ENCODE results near the gene DOCK6.

Gene DOCK6

GRCh38 chr19:11159598-11160439, 102.5 kb downstream of the DOCK6 start:
- TF ChIP-seq, protein P1, sequence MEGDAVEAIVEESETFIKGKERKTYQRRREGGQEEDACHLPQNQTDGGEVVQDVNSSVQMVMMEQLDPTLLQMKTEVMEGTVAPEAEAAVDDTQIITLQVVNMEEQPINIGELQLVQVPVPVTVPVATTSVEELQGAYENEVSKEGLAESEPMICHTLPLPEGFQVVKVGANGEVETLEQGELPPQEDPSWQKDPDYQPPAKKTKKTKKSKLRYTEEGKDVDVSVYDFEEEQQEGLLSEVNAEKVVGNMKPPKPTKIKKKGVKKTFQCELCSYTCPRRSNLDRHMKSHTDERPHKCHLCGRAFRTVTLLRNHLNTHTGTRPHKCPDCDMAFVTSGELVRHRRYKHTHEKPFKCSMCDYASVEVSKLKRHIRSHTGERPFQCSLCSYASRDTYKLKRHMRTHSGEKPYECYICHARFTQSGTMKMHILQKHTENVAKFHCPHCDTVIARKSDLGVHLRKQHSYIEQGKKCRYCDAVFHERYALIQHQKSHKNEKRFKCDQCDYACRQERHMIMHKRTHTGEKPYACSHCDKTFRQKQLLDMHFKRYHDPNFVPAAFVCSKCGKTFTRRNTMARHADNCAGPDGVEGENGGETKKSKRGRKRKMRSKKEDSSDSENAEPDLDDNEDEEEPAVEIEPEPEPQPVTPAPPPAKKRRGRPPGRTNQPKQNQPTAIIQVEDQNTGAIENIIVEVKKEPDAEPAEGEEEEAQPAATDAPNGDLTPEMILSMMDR (IDR thresholded peaks at IDR 0.05; ENCODE audit: low read depth, low read length) = no peak
- DNase-seq (ENCODE audit: extremely low read depth, low read depth) = no peak

- TF ChIP-seq, protein P1 (IDR thresholded peaks at IDR 0.05; ENCODE audit: low read depth, low read length) = no peak
- peak; percentile 98 for DNase-seq (ENCODE audit: extremely low read depth, low read depth)
These were observed 106.8 kb downstream of the DOCK6 start, which contains the start of gene SPC24 for GRCh38 chr19:11155373-11156120. Gene SPC24 (minus strand): TSS chr19:11155782. CDS start chr19:11155776, 6 bp downstream.

- DNase-seq (ENCODE audit: extremely low read depth, low read depth) = no peak
These were observed 107.7 kb downstream of the DOCK6 start for GRCh38 chr19:11154683-11155047.

DNA sequence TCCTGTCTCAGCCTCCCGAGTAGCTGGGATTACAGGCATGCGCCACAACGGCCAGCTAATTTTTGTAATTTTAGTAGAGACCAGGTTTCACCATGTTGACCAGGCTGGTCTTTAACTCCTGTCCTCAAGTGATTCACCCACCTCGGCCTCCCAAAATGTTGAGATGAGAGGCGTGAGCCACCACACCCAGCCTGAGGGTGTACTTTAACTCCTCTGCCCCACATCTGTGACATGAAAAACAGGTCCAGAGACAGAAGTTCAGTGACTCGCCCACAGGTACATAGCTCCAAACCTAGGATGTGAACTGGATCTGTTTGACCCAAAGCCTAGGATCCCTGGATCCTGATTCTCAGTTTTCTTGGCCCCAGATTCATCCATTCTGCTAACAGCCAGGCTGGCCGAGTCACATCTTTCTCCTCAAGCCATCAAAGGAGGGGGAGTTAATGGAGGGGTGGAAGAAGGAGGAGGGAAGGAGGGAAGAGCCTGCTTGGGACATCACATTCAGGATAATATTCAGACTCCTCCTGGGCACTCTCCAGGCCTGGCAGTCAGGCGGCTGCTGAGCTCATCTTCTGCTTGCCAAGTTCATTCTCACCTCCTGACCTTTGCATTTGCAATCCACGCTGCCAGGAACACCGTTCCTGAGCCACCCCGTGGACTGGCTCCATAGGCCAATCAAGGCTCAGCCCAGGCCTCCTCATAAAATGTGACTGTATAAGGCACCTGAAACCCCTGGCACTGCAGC, 109.8 kb downstream of the DOCK6 start:
- TF ChIP-seq, protein P1 (IDR thresholded peaks at IDR 0.05; ENCODE audit: low read depth, low read length) = no peak; the same call in 1 of the 2 replicates
- DNase-seq (ENCODE audit: extremely low read depth, low read depth) = no peak

More at GRCh38 chr19:11154683-11155047, 107.7 kb downstream of the DOCK6 start:
- TF ChIP-seq, protein P1 (IDR thresholded peaks at IDR 0.05; ENCODE audit: low read depth, low read length) = no peak

- TF ChIP-seq, protein P1 (IDR thresholded peaks at IDR 0.05; ENCODE audit: low read depth, low read length) = no peak
- no peak for DNase-seq (ENCODE audit: extremely low read depth, low read depth)
These were observed 111.1 kb downstream of the DOCK6 start for GRCh38 chr19:11151181-11151580.
